A673 (cell line): ENCODE measurements around the gene SMG7.

Source experiments
- EZH2 ChIP-seq: fragments of 200-600 bp; sonication (generic); IDR thresholded peaks from 2 replicates; pipeline ENCODE4 v1.6.1; 2017; ENCODE audit warnings: borderline replicate concordance, low read depth, mild to moderate bottlenecking, mixed read lengths, antibody characterized with exemption, low read length; ENCODE audit not compliant: poor library complexity, severe bottlenecking
- TF ChIP-seq, protein P1 (sequence below): fragments of 300-800, 200-600 bp; sonication (generic); conservative IDR thresholded peaks from 2 replicates; pipeline ENCODE4 v1.5.1; 2017; ENCODE audit warnings: low read depth, mild to moderate bottlenecking, antibody characterized with exemption, low read length, moderate library complexity, mixed read lengths

DNA sequence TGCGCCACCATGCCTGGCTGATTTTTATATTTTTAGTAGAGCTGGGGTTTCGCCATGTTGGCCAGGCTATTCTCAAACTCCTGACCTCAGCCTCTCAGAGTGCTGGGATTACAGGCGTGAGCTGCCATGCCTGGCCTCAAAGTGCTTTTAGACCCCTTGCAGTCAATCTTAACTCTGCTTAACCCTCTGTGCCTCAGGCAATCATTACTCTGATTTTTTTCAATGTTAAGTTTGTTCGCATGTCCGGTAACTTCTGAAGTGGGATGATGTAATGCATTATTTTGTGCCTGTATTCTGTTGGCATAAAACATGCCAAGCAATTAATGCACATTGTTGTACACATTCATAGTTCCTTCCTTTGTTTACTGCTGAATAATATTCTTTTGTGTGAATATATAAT lies 18.6 kb downstream of the SMG7 start:
- TF ChIP-seq, protein P1, sequence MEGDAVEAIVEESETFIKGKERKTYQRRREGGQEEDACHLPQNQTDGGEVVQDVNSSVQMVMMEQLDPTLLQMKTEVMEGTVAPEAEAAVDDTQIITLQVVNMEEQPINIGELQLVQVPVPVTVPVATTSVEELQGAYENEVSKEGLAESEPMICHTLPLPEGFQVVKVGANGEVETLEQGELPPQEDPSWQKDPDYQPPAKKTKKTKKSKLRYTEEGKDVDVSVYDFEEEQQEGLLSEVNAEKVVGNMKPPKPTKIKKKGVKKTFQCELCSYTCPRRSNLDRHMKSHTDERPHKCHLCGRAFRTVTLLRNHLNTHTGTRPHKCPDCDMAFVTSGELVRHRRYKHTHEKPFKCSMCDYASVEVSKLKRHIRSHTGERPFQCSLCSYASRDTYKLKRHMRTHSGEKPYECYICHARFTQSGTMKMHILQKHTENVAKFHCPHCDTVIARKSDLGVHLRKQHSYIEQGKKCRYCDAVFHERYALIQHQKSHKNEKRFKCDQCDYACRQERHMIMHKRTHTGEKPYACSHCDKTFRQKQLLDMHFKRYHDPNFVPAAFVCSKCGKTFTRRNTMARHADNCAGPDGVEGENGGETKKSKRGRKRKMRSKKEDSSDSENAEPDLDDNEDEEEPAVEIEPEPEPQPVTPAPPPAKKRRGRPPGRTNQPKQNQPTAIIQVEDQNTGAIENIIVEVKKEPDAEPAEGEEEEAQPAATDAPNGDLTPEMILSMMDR = no peak
- TF ChIP-seq EZH2 = no peak
